Measurements from ENCODE around the gene PTCHD4. TPM values are rescaled to one million over a fixed set of nuclear protein-coding genes. Genes with fewer than 3 reads are reported as not detected.

Gene PTCHD4
- polyA plus RNA-seq, 2 of the 4 experiments (the other 2 are of a cell fraction): 0.15 to 0.16 TPM

GRCh38 chr6:48092550-48093217 lies 18.3 kb downstream of the PTCHD4 start:
- DNase-seq (ENCODE audit: low read depth in 1 of 2, low spot score in 1 of 2) (no peak), ATAC-seq (no peak), FAIRE-seq (no peak)
- TF ChIP-seq ZSCAN20 (CRISPR knock-in tag; IDR thresholded peaks at IDR 0.05) (no peak), BHLHE40 (IDR thresholded peaks at IDR 0.05; ENCODE audit: low read depth, low read length) (no peak), ZNF302 (CRISPR knock-in tag; IDR thresholded peaks at IDR 0.05) (no peak), ESRRA (IDR thresholded peaks at IDR 0.05; ENCODE audit: borderline replicate concordance, low read length) (no peak), CBX2 (IDR thresholded peaks at IDR 0.05; ENCODE audit: borderline replicate concordance, low read depth) (no peak), HMGXB4 (CRISPR knock-in tag; IDR thresholded peaks at IDR 0.05; ENCODE audit: borderline replicate concordance) (no peak), POLR2AphosphoS2 (conservative IDR thresholded peaks at IDR 0.05; ENCODE audit: low read length) (no peak), RAD21 (conservative IDR thresholded peaks at IDR 0.05 in 1 of 2, IDR thresholded peaks at IDR 0.05 in 1 of 2) (no peak), HOXA7 (CRISPR knock-in tag; IDR thresholded peaks at IDR 0.05) (no peak), PHF8 (IDR thresholded peaks at IDR 0.05; ENCODE audit: borderline replicate concordance, low read depth) (no peak), HDAC2 (IDR thresholded peaks at IDR 0.05) (no peak), CEBPB (IDR thresholded peaks at IDR 0.05) (no peak), ATOH8 (CRISPR knock-in tag; IDR thresholded peaks at IDR 0.05; ENCODE audit: low read depth) (no peak), HOXB13 (CRISPR knock-in tag; IDR thresholded peaks at IDR 0.05; ENCODE audit: low read depth) (no peak), GATA3 (IDR thresholded peaks at IDR 0.05; ENCODE audit: borderline replicate concordance) (no peak), RNF2 (IDR thresholded peaks at IDR 0.05; ENCODE audit: borderline replicate concordance, low read depth) (no peak)
- CTCF ChIA-PET: interaction anchor here (1.0 kb wide), 1 partner anchor 1317 kb away, joined by 3 read pairs; no protein-coding TSS in a partner anchor
- no peaks in the 10 kb centered on the region for H3K9me3 ChIP-seq
- WGBS (ENCODE audit: missing lambda C conversion rate): 49% methylated on average over 3 of the region's 3 CpGs
- no peak overlapping the region for H3K27ac ChIP-seq
- H3K4me2 ChIP-seq: no peak overlapping the region
- POLR2A ChIA-PET: no interaction called here
- H3K4me3 ChIP-seq: no peak overlapping the region
- H3K4me1 ChIP-seq: no peaks in the 10 kb centered on the region

- Histone ChIP-seq H3K4me2 (no peak overlapping the region), H3K9me3 (no peaks in the 10 kb centered on the region), H3K4me3 (no peak overlapping the region), H3K27ac (no peak overlapping the region), H3K4me1 (no peaks in the 10 kb centered on the region)
- POLR2A ChIA-PET: no interaction called here
- no peak for ATAC-seq
- 45% methylated on average over 4 of the region's 4 CpGs for WGBS (ENCODE audit: missing lambda C conversion rate)
- FAIRE-seq: no peak
- DNase-seq (ENCODE audit: low read depth in 1 of 2, low spot score in 1 of 2): no peak
- CTCF ChIA-PET: interaction anchor here (0.6 kb wide), 1 partner anchor 1219 kb away, joined by 3 read pairs; no protein-coding TSS in a partner anchor
- TF ChIP-seq ZFP36 (IDR thresholded peaks at IDR 0.05; ENCODE audit: borderline replicate concordance, partially characterized antibody): no peak
- no peak for TF ChIP-seq MAFK (IDR thresholded peaks at IDR 0.05; ENCODE audit: partially characterized antibody)
- TF ChIP-seq JUN (IDR thresholded peaks at IDR 0.05): no peak
- no peak for TF ChIP-seq EHMT2 (IDR thresholded peaks at IDR 0.05; ENCODE audit: low read depth)
Observed at GRCh38 chr6:48090546-48090945, 20.5 kb downstream of the PTCHD4 start.

GRCh38 chr6:48087448-48087847 lies 23.5 kb downstream of the PTCHD4 start:
- H3K4me2 ChIP-seq: no peak overlapping the region
- ChIA-PET CTCF (interaction anchor here (1.1 to 1.5 kb wide), 4 partner anchors 299 to 1323 kb away, joined by 3 to 7 read pairs (median 4); no protein-coding TSS in a partner anchor), POLR2A (no interaction called here)
- no peaks in the 10 kb centered on the region for H3K9me3 ChIP-seq
- H3K4me3 ChIP-seq: no peak overlapping the region
- no peak for ATAC-seq
- TF ChIP-seq ESRRA (IDR thresholded peaks at IDR 0.05; ENCODE audit: borderline replicate concordance, low read length) (no peak), CTCF (IDR thresholded peaks at IDR 0.05) (peak; percentile 52), RAD21 (conservative IDR thresholded peaks at IDR 0.05 in 1 of 2, IDR thresholded peaks at IDR 0.05 in 1 of 2) (peak; percentile 49 to 60), SMC3 (IDR thresholded peaks at IDR 0.05) (peak; percentile 61)
- peak in 1 of 2 experiments; percentile 22 for DNase-seq (ENCODE audit: low read depth in 1 of 2, low spot score in 1 of 2)
- WGBS (ENCODE audit: missing lambda C conversion rate): 9% methylated on average over 1 of the region's 1 CpG
- no peak overlapping the region for H3K27ac ChIP-seq
- FAIRE-seq: no peak
- no peaks in the 10 kb centered on the region for H3K4me1 ChIP-seq
